Left ventricle myocardium inferior (tissue), 1 donor: ENCODE results near the gene MYOF. TPM values are rescaled to one million over a fixed set of nuclear protein-coding genes. Genes with fewer than 3 reads are reported as not detected.

Source experiments
- DNase-seq: peaks from one replicate; pipeline ENCODE4 v3.0.0-alpha.2; 2020
- H3K27ac ChIP-seq: fragments of 200-600 bp; replicated peaks from 2 replicates; pipeline ENCODE4 v1.8.0; 2021
- H3K27me3 ChIP-seq: fragments of 200-600 bp; 2 replicates; pipeline ENCODE4 v1.8.0; 2021; ENCODE audit warnings: low read depth
- H3K36me3 ChIP-seq: fragments of 200-600 bp; 2 replicates; pipeline ENCODE4 v1.8.0; 2021
- H3K4me1 ChIP-seq: fragments of 200-600 bp; 2 replicates; pipeline ENCODE4 v1.8.0; 2021
- H3K4me3 ChIP-seq: fragments of 200-600 bp; 2 replicates; pipeline ENCODE4 v1.8.0; 2021; ENCODE audit warnings: mild to moderate bottlenecking, moderate library complexity
- H3K9me3 ChIP-seq: fragments of 200-600 bp; replicated peaks from 2 replicates; pipeline ENCODE4 v1.8.0; 2021
- CTCF ChIP-seq: fragments of 200-600 bp; IDR thresholded peaks from 2 replicates; pipeline ENCODE4 v1.8.0; 2021; ENCODE audit warnings: antibody characterized with exemption, mild to moderate bottlenecking, borderline replicate concordance
- intact Hi-C: fragments of 100-400 bp; cut with micrococcal nuclease; formaldehyde crosslinking; loops from one replicate; pipeline ENCODE4 v1.11.0; 2022
- total RNA-seq: library from RNA; stranded (reverse); fragmentation: NEBNext Ultra II Directional; extraction: Animal tissue kit (Norgen Biotek cat#: 25700); gene quantifications from one replicate; pipeline ENCODE4 v1.2.1, GENCODE V29; 2021
- donor health status: DM: no; HTN: yes; CAD: no; lungs with severe emphysema.

MYOF gene
- total RNA-seq, 1 donor from 2014 or later, result 43.6 TPM

GRCh38 chr10:93309062-93309461 lies 173.1 kb downstream of the MYOF start:
- H3K9me3 ChIP-seq, result no peaks in the 10 kb centered on the region
- H3K4me1 ChIP-seq, result peaks cover 8% of the 10 kb centered on the region
- H3K27ac ChIP-seq, result no peak overlapping the region
- H3K27me3 ChIP-seq, result no peaks in the 10 kb centered on the region
- H3K4me3 ChIP-seq, result no peak overlapping the region
- TF ChIP-seq CTCF, result no peak
- intact Hi-C loops, result no loop called here
- no peak for DNase-seq
- peaks cover 46% of the 10 kb centered on the region for H3K36me3 ChIP-seq

DNA sequence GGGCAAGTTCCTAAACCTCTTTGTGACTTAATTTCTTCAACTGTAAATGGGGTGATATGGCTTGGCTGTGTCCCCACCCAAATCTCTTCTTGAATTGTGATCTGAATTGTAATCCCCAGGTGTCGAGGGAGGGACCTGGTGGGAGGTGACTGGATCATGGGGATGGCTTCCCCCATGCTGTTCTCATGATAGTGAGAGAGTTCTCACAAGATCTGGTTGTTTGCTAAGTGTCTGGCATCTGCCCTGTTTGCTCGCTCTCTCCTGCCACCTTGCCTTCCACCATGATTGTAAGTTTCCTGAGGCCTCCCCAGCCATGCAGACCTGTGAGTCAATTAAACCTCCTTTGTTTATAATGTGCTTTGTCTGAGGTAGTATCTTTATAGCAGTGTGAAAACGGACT lies 177.0 kb downstream of the MYOF start:
- intact Hi-C loops, result no loop called here
- DNase-seq, result no peak
- no peaks in the 10 kb centered on the region for H3K9me3 ChIP-seq
- H3K4me3 ChIP-seq, result no peak overlapping the region
- no peak overlapping the region for H3K27ac ChIP-seq
- TF ChIP-seq CTCF, result no peak
- H3K4me1 ChIP-seq, result peaks cover 8% of the 10 kb centered on the region
- H3K36me3 ChIP-seq, result peaks cover 31% of the 10 kb centered on the region
- H3K27me3 ChIP-seq, result no peaks in the 10 kb centered on the region

GRCh38 chr10:93300981-93301380 lies 181.2 kb downstream of the MYOF start:
- H3K4me1 ChIP-seq, result no peaks in the 10 kb centered on the region
- no peak for TF ChIP-seq CTCF
- H3K27ac ChIP-seq, result no peak overlapping the region
- intact Hi-C loops, result no loop called here
- H3K4me3 ChIP-seq, result no peak overlapping the region
- no peaks in the 10 kb centered on the region for H3K9me3 ChIP-seq
- H3K27me3 ChIP-seq, result peaks cover 8% of the 10 kb centered on the region
- peaks cover under 1% of the 10 kb centered on the region for H3K36me3 ChIP-seq
- DNase-seq, result no peak

DNA sequence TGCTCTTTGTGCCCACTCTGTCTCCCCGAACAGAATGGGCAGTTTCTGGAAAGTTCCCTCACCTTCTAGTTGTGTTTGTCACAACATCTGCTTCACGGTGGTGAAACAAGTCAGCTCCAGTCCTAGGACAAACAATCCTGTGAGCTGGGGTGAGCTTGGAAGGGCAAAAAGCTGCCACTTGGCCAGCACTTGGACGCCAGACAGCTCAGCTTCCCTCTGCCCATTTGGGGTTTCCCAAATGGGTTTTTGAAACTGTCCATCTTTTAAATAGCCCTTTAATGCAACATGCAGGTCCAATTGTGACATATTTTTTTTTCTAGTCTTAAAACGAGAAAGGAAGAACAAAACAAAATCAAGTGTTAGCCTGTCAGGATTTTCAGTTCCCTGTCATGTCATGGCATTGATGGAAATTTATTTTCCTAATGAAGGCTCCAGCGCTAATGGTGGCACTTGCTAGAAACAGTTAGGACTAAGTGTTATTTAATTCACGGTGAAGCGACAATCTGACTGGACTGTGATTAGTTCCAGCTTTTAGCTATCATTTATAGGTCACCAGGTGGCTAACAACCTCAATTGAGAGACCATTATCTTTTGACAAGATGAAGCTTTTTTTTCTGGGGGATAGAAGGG lies 181.7 kb downstream of the MYOF start:
- Histone ChIP-seq H3K36me3 (no peaks in the 10 kb centered on the region), H3K9me3 (no peaks in the 10 kb centered on the region), H3K4me1 (no peaks in the 10 kb centered on the region), H3K27me3 (peaks cover 8% of the 10 kb centered on the region), H3K27ac (no peak overlapping the region), H3K4me3 (no peak overlapping the region)
- intact Hi-C loops, result no loop called here
- no peak for DNase-seq
- TF ChIP-seq CTCF, result no peak

DNA sequence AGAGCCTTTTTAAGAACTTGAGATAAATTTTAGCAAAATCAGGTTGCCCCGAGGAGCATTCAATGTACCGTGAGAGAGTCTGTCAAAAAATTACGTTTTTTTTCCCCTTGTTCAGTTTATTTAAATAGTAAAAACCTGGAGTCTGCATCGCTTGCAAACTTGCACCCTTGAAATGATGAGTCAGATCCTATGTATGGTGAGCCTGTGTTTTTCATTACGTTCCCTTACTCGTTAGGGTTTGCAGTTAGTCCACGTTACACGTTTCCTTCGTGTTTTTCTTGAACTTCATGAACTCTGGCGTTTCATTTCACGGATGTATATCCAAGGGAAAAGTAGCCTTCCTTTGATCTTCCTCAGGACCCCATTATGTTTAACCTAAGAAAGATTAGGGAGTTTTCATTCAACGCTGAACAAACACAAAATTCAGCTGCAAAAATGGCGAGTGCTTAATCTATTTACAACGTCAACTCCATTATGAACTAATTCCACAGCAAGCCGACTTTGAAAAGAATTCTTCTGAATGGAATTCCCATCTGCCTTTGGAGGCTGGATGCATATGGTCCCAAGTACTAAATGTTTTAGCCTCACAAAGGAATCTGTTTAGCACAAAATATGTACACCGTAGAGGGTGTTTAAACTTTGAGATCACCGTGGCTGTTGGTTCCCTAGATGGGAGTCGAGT lies 182.4 kb downstream of the MYOF start:
- H3K9me3 ChIP-seq, result no peaks in the 10 kb centered on the region
- H3K27ac ChIP-seq, result no peak overlapping the region
- intact Hi-C loops, result no loop called here
- no peak for TF ChIP-seq CTCF
- H3K4me3 ChIP-seq, result no peak overlapping the region
- H3K4me1 ChIP-seq, result no peaks in the 10 kb centered on the region
- DNase-seq, result no peak
- H3K36me3 ChIP-seq, result no peaks in the 10 kb centered on the region
- peaks cover 8% of the 10 kb centered on the region for H3K27me3 ChIP-seq
